Mucosa of rectum (tissue), 2 donors: ENCODE measurements around the gene POLR2L.

ENCODE experiments used
- H3K27ac ChIP-seq, 2 donors: one replicate each; pipeline ENCODE4 v1.7.0; 2013; ENCODE audit warnings: inconsistent platforms in 2 of 2, low read depth in 2 of 2, low read length in 2 of 2
- H3K27me3 ChIP-seq, 2 donors: one replicate each; pipeline ENCODE4 v1.7.0; 2013; ENCODE audit warnings: low read length in 2 of 2; ENCODE audit not compliant: control insufficient read depth in 2 of 2, insufficient read depth in 2 of 2
- H3K36me3 ChIP-seq, 2 donors: one replicate each; pipeline ENCODE4 v1.7.0; 2013; ENCODE audit warnings: low read length in 2 of 2; ENCODE audit not compliant: control insufficient read depth in 2 of 2, insufficient read depth in 2 of 2
- H3K4me1 ChIP-seq, 2 donors: one replicate each; pipeline ENCODE4 v1.7.0; 2013; ENCODE audit warnings: low read length in 2 of 2, mild to moderate bottlenecking in 1 of 2; ENCODE audit not compliant: control insufficient read depth in 2 of 2, insufficient read depth in 2 of 2
- H3K4me3 ChIP-seq, 2 donors: one replicate each; pipeline ENCODE4 v1.7.0; 2013; ENCODE audit warnings: low read length in 2 of 2
- H3K9ac ChIP-seq, 2 donors: one replicate each; pipeline ENCODE4 v1.7.0; 2013; ENCODE audit warnings: low read length in 2 of 2, low read depth in 1 of 2, mild to moderate bottlenecking in 1 of 2
- H3K9me3 ChIP-seq, 2 donors: one replicate each; pipeline ENCODE4 v1.7.0; 2013; ENCODE audit warnings: low read length in 2 of 2; ENCODE audit not compliant: control insufficient read depth in 2 of 2
- donor health status: healthy.
- donor health status: Normal muscosa, but diverticular disease.

Gene POLR2L

DNA sequence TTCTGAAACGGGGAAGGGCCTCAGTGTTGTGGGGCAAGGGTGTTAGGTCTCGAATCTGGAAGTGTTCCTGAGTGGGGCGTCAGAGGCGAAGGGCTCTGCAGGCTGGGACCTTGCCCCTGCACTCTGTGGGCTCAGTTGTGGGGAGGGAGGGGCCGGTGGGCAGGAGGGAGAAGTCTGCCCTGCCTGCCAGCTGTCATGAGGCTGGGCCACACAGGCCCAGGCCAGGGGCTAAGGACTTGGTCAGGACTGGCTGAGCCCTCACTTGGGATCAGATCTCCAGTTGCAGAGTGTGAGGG is 14.5 kb downstream of the POLR2L start, which contains the start of gene CRACR2B:
TSS of gene CRACR2B (plus strand) at position 23 of the 296 bp plus-strand sequence. CDS start 689 bp downstream, outside the sequence.
- H3K4me1 ChIP-seq = peaks cover 53 to 78% of the 10 kb centered on the region in 2 donors
- peak within 1 kb of the TSS; percentile 48 to 93 for H3K9ac ChIP-seq
- peak within 1 kb of the TSS; percentile 60 to 74 for H3K4me3 ChIP-seq
- no peaks in the 10 kb centered on the region for H3K27me3 ChIP-seq
- no peaks in the 10 kb centered on the region for H3K9me3 ChIP-seq
- H3K27ac ChIP-seq = peak within 1 kb of the TSS; percentile 89 to 91
- H3K36me3 ChIP-seq = peaks cover 8 to 9% of the 10 kb centered on the region in 2 donors

DNA sequence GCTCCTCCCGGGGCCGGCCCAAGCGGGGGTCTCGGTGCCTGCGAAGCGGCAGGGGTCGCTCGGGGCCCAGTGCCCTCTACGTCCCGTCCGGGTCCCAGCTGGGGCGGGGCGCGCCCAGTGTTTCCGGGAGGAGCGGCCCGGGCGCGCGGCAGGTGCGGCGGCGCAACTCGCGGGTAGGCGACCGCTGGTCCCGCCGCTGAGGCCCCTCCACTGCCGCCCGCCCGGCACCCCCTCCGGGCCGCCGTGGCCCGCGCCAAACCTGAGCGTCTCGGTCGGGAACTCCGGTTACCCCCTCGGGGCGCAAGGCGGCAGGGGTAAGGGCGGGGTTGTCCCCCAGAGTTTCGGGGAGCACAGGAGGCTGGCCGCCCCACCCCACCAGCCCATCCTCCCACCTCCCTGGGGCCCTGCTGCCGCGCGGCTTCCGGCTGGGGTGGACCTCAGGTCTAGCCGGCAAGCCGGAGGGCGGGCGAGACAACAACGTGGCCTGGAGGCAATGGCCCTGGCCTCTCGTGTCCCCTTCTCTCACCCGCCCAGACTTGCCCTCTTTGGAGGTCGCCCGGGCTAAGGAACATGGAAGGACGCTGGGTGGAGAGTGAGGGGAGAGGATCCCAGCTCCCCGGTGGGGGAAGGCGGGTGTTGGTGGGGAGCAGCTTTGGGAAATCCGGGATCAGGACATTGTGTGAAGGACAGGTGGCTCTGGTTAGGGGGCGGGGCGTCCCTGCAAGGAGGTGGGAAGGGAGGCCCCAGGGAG is 15.0 kb downstream of the POLR2L start:
- Histone ChIP-seq H3K9ac (peak overlapping the region; percentile 48 to 93), H3K36me3 (peaks cover 11 to 12% of the 10 kb centered on the region in 2 donors), H3K27me3 (no peaks in the 10 kb centered on the region), H3K9me3 (no peaks in the 10 kb centered on the region), H3K27ac (peak overlapping the region; percentile 89 to 91), H3K4me1 (peaks cover 50 to 76% of the 10 kb centered on the region in 2 donors), H3K4me3 (peak overlapping the region; percentile 60 to 74)

DNA sequence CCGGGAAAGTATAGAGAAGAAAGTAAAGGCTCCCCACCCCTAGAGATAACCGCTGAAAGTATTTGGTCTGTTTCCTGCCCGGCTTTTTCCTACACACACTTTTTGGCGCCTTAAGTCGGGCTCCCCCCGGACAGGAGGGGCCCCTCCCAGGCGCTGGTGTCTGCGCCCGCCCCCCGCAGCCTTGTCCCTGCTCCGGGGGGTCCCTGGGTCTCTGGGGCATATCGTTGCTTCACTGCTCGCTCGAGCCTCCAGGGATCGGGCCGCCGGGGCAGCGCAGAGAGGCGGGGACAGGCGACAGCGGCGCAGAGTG is 15.5 kb downstream of the POLR2L start:
- Histone ChIP-seq H3K9me3 (no peaks in the 10 kb centered on the region), H3K4me3 (peak overlapping the region; percentile 60 to 74), H3K36me3 (peaks cover 14 to 16% of the 10 kb centered on the region in 2 donors), H3K4me1 (peaks cover 48 to 73% of the 10 kb centered on the region in 2 donors), H3K9ac (peak overlapping the region; percentile 48 to 93), H3K27me3 (no peaks in the 10 kb centered on the region), H3K27ac (peak overlapping the region; percentile 89 to 91)

DNA sequence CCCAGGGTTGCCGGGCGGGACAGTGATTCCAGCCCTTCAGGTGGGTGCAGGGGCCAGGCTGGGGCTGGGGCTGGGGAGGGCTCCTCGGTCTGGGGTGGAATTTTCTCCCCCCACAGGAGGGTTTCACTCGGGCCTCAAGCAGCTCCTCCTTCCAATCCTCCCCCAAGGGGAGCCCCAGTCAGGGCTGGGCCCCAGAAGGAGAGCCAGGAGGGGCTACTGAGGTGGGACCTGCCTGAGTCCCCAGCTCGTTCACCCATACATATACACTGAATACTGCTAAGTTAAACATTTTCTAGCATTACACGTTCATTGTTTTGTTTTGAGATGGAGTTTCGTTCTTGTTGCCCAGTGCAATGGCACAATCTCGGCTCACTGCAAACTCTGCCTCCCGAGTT is 16.1 kb downstream of the POLR2L start:
- Histone ChIP-seq H3K27me3 (no peaks in the 10 kb centered on the region), H3K27ac (peak overlapping the region; percentile 89 to 91), H3K4me1 (peaks cover 51 to 75% of the 10 kb centered on the region in 2 donors), H3K9ac (peak overlapping the region in 1 of 2 donors; percentile 93), H3K9me3 (no peaks in the 10 kb centered on the region), H3K4me3 (peak overlapping the region in 1 of 2 donors; percentile 60), H3K36me3 (peaks cover 14 to 21% of the 10 kb centered on the region in 2 donors)

DNA sequence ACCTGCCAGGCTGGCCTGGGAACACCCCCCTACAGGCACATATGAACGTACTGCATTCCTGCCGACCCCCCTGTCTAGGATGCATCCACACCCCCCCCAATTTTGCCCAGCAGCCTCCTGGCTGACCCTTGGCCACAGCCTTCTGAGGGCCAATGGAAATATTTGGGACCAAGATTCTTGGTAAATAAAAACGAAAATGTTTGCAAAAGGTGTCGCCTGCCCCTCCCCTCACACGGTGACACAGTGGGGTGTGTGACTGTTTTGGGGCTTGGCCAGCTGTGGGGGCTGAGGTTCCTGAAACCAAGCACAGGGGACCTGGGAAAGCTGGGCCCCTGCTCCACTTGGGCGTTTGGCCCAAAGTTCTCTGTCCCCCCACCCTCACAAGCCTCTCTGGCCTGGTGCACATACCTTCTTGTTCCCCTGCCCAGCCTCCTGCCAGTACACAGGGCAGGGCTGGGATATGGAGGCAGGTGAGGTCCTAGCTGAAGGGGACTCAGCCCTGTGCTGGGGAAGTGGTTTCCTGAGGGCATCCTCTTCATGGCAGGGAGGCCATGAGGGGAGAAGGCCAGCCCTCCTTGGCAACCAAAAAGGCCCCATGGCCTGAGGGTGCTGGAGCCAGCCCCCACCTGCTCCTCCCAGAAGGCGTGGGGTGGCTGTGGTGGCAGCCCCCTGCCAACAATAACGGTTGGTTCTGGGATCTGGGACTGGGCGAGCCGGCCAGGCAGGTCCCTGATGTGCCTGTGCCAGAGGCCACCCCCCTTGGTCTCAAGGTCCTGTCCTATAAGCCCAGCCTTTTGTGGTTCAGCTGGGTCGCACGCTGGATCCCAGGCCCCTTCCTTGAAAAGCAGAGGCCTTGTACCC is 16.7 kb downstream of the POLR2L start:
- H3K36me3 ChIP-seq = peaks cover 14 to 21% of the 10 kb centered on the region in 2 donors
- peaks cover 51 to 75% of the 10 kb centered on the region in 2 donors for H3K4me1 ChIP-seq
- H3K9me3 ChIP-seq = no peaks in the 10 kb centered on the region
- peak overlapping the region; percentile 89 to 91 for H3K27ac ChIP-seq
- H3K4me3 ChIP-seq = no peak overlapping the region
- H3K27me3 ChIP-seq = no peaks in the 10 kb centered on the region
- peak overlapping the region; percentile 41 to 93 for H3K9ac ChIP-seq

DNA sequence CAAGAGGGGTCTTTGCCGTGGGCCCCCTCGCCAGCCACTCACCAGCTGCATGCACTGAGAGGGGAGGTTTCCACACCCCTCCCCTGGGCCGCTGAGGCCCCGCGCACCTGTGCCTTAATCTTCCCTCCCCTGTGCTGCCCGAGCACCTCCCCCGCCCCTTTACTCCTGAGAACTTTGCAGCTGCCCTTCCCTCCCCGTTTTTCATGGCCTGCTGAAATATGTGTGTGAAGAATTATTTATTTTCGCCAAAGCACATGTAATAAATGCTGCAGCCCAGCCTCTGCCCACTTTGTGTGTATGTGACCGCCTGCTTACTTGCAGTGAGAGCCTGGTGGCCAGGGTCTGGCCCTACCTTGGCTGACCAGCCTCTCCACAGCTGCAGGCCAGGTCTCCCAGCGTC is 17.4 kb downstream of the POLR2L start:
- Histone ChIP-seq H3K27ac (peak overlapping the region; percentile 89 to 91), H3K4me1 (peaks cover 53 to 75% of the 10 kb centered on the region in 2 donors)

DNA sequence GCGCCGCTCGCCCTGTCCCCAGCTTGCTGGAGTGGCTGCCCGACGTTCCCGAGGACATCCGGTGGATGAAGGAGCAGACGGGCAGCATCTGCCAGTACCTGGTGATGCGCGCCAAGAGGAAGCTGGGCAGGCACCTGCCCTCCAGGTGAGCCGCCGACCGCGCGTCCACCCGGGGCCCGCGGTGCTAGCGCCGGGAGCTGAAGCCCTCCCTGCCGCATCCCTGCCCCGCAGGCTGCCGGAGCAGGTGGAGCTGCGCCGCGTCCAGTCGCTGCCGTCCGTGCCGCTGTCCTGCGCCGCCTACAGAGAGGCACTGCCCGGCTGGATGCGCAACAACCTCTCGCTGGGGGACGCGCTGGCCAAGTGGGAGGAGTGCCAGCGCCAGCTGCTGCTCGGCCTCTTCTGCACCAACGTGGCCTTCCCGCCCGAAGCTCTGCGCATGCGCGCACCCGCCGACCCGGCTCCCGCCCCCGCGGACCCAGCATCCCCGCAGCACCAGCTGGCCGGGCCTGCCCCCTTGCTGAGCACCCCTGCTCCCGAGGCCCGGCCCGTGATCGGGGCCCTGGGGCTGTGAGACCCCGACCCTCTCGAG is 17.9 kb downstream of the POLR2L start:
- Histone ChIP-seq H3K27ac (peak overlapping the region; percentile 89 to 91), H3K36me3 (peaks cover 14 to 21% of the 10 kb centered on the region in 2 donors), H3K9ac (peak overlapping the region in 1 of 2 donors; percentile 45), H3K9me3 (no peaks in the 10 kb centered on the region), H3K27me3 (no peaks in the 10 kb centered on the region), H3K4me3 (no peak overlapping the region), H3K4me1 (peaks cover 48 to 70% of the 10 kb centered on the region in 2 donors)

More for the DNA sequence above, 17.4 kb downstream of the POLR2L start:
- Histone ChIP-seq H3K27me3 (no peaks in the 10 kb centered on the region), H3K4me3 (no peak overlapping the region), H3K9ac (peak overlapping the region in 1 of 2 donors; percentile 45), H3K36me3 (peaks cover 14 to 21% of the 10 kb centered on the region in 2 donors), H3K9me3 (no peaks in the 10 kb centered on the region)

DNA sequence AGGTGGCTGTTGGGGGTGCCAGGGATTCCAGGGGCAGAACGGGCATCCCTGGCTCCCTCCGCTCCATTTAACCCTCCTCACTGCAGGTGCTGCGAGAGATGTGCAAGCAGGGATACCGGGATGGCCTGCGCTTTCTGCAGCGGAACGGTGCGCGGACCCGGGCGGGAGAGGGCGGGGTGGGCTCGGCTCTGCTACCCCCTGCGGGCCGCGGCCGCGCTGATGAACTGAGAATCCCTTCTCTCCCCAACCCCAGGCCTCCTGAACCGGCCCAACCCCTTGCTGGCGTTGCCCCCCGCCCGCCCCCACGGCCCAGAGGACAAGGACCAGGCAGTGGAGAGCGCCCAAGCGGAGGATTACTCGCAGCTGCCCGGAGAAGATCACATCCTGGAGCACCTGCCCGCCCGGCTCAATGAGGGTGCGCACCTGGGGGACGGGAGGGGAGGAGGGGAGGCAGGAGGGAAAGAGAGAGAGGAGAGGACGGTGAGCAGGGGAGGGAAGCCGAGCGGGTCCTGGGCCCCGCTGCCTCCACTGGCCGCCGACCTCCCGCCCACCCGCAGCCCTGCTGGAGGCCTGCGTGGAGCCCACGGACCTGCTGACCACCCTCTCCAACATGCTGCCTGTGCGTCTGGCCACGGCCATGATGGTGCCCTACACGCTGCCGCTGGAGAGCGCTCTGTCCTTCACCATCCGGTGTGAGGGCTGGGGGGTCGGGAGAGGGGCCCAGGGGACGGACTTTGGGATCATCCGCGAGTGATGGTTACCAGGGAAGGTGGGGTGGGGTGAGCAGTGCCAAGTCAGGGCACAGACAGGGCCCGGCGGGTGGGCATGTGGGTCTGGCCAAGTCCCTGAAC is 18.7 kb downstream of the POLR2L start:
- Histone ChIP-seq H3K27me3 (no peaks in the 10 kb centered on the region), H3K9ac (peak overlapping the region in 1 of 2 donors; percentile 18), H3K9me3 (no peaks in the 10 kb centered on the region), H3K4me1 (peaks cover 44 to 67% of the 10 kb centered on the region in 2 donors), H3K4me3 (no peak overlapping the region), H3K36me3 (peaks cover 14 to 21% of the 10 kb centered on the region in 2 donors), H3K27ac (peak overlapping the region in 1 of 2 donors; percentile 89)

DNA sequence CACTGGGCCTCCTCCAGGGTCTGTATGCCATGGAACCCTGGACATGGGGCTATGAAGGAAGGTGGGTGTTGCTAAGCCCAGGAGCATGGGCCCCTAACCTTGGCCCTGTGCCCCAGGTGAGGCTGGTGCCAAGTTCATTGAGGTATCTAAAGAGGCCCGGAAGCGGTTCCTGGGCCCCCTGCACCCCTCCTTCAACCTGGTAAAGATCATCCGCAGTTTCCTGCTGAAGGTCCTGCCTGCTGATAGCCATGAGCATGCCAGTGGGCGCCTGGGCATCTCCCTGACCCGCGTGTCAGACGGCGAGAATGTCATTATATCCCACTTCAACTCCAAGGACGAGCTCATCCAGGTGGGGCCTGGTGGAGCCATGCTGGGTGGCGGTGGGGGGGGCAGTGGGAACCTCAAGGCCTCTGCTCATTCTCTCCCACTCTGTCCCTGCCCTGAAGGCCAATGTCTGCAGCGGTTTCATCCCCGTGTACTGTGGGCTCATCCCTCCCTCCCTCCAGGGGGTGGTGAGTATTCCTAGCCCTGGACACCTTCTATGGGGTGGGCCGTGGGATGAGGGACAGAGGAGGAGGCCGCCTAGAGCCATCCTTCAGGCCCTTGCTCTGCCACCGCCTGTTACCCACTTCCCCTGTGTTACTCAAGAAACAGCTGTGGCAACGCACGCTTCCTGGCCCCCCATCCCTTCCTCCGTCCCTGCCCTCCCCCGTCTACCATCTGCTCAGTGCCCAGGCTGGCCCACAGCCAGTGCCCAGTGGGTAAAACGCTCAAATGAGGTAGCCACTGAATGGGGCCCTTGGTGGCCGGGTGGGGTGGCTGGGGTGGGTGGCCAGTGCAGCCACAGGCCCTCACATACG is 20.6 kb downstream of the POLR2L start:
- Histone ChIP-seq H3K4me1 (peaks cover 32 to 54% of the 10 kb centered on the region in 2 donors), H3K9me3 (no peaks in the 10 kb centered on the region), H3K9ac (peak overlapping the region in 1 of 2 donors; percentile 91), H3K27me3 (no peaks in the 10 kb centered on the region), H3K4me3 (peak overlapping the region; percentile 78 to 82), H3K36me3 (peaks cover 14 to 21% of the 10 kb centered on the region in 2 donors), H3K27ac (peak overlapping the region in 1 of 2 donors; percentile 98)
